H9 (cell line): ENCODE data around the gene CYP4V2. TPM values are rescaled to one million over a fixed set of nuclear protein-coding genes. Genes with fewer than 3 reads are reported as not detected.

Experiments
- DNase-seq: peaks from one replicate; pipeline ENCODE4 v3.0.0-alpha.2; 2017
- H2AFZ ChIP-seq: one replicate; pipeline ENCODE4 v1.6.1; 2013; ENCODE audit warnings: mild to moderate bottlenecking, low read length, control low read depth, moderate library complexity
- H2AK5ac ChIP-seq: 2 replicates; pipeline ENCODE4 v1.6.1; 2013; ENCODE audit warnings: low read length, control low read depth, mixed read lengths; ENCODE audit not compliant: insufficient read length
- H2BK120ac ChIP-seq: one replicate; pipeline ENCODE4 v1.6.1; 2013; ENCODE audit warnings: low read depth, mild to moderate bottlenecking, low read length, control low read depth, inconsistent platforms; ENCODE audit not compliant: poor library complexity, severe bottlenecking
- H2BK12ac ChIP-seq: 2 replicates; pipeline ENCODE4 v1.6.1; 2013; ENCODE audit warnings: low read length, control low read depth, mixed read lengths, low read depth; ENCODE audit not compliant: insufficient read length
- H2BK15ac ChIP-seq: 2 replicates; pipeline ENCODE4 v1.6.1; 2013; ENCODE audit warnings: low read depth, low read length, control low read depth
- H2BK20ac ChIP-seq: one replicate; pipeline ENCODE4 v1.6.1; 2013; ENCODE audit warnings: low read depth, mild to moderate bottlenecking, low read length, control low read depth, inconsistent platforms; ENCODE audit not compliant: poor library complexity, severe bottlenecking
- H2BK5ac ChIP-seq: 2 replicates; pipeline ENCODE4 v1.6.1; 2013; ENCODE audit warnings: low read length, control low read depth, mixed read lengths; ENCODE audit not compliant: insufficient read length
- H3K14ac ChIP-seq: 2 replicates; pipeline ENCODE4 v1.6.1; 2013; ENCODE audit warnings: low read length, control low read depth; ENCODE audit not compliant: insufficient read depth
- H3K18ac ChIP-seq: 2 replicates; pipeline ENCODE4 v1.6.1; 2013; ENCODE audit warnings: low read depth, mild to moderate bottlenecking, mixed read lengths, low read length, control low read depth; ENCODE audit not compliant: insufficient read length
- H3K23ac ChIP-seq: 2 replicates; pipeline ENCODE4 v1.6.1; 2013; ENCODE audit warnings: low read length, control low read depth, mixed read lengths, low read depth; ENCODE audit not compliant: insufficient read length
- H3K23me2 ChIP-seq: 2 replicates; pipeline ENCODE4 v1.6.1; 2013; ENCODE audit warnings: low read depth, mild to moderate bottlenecking, mixed read lengths, low read length, control low read depth; ENCODE audit not compliant: insufficient read length, poor library complexity, severe bottlenecking
- H3K27ac ChIP-seq: 2 replicates; pipeline ENCODE4 v1.5.1; 2013; ENCODE audit warnings: low read length, control low read depth, mixed read lengths, low read depth; ENCODE audit not compliant: insufficient read length
- H3K27me3 ChIP-seq: 2 replicates; pipeline ENCODE4 v1.6.1; 2013; ENCODE audit warnings: low read length, control low read depth, inconsistent platforms; ENCODE audit not compliant: insufficient read depth
- H3K4ac ChIP-seq: 2 replicates; pipeline ENCODE4 v1.6.1; 2013; ENCODE audit warnings: low read depth, mild to moderate bottlenecking, control low read depth, inconsistent platforms, low read length, moderate library complexity
- H3K4me1 ChIP-seq: 2 replicates; pipeline ENCODE4 v1.6.1; 2013; ENCODE audit warnings: low read length, control low read depth, inconsistent platforms; ENCODE audit not compliant: insufficient read depth
- H3K4me2 ChIP-seq: 2 replicates; pipeline ENCODE4 v1.6.1; 2013; ENCODE audit warnings: low read length, control low read depth, mixed read lengths; ENCODE audit not compliant: insufficient read length, insufficient read depth
- H3K56ac ChIP-seq: 2 replicates; pipeline ENCODE4 v1.6.1; 2013; ENCODE audit warnings: low read depth, mild to moderate bottlenecking, mixed read lengths, low read length, control low read depth; ENCODE audit not compliant: insufficient read length
- H3K79me1 ChIP-seq: 2 replicates; pipeline ENCODE4 v1.6.1; 2013; ENCODE audit warnings: low read depth, mild to moderate bottlenecking, moderate library complexity, low read length, control low read depth, inconsistent platforms; ENCODE audit not compliant: insufficient read depth, poor library complexity, severe bottlenecking
- H3K79me2 ChIP-seq: 2 replicates; pipeline ENCODE4 v1.6.1; 2013; ENCODE audit warnings: low read length, control low read depth, inconsistent platforms; ENCODE audit not compliant: insufficient read depth
- H3K9ac ChIP-seq: 2 replicates; pipeline ENCODE4 v1.6.1; 2013; ENCODE audit warnings: low read length, control low read depth, mixed read lengths; ENCODE audit not compliant: insufficient read length; ENCODE audit errors: extremely low read depth
- H3K9me3 ChIP-seq: one replicate; pipeline ENCODE4 v1.6.1; 2013; ENCODE audit warnings: low read depth, low read length, inconsistent platforms; ENCODE audit not compliant: control insufficient read depth
- H3T11ph ChIP-seq: one replicate; pipeline ENCODE4 v1.6.1; 2013; ENCODE audit warnings: mild to moderate bottlenecking, low read length, control low read depth, inconsistent platforms
- H4K20me1 ChIP-seq: one replicate; pipeline ENCODE4 v1.6.1; 2013; ENCODE audit not compliant: control insufficient read depth, insufficient read length, insufficient read depth
- H4K5ac ChIP-seq: 2 replicates; pipeline ENCODE4 v1.6.1; 2013; ENCODE audit warnings: low read depth, mild to moderate bottlenecking, mixed read lengths, low read length, control low read depth; ENCODE audit not compliant: insufficient read length
- H4K8ac ChIP-seq: replicated peaks from 2 replicates; pipeline ENCODE4 v1.6.1; 2013; ENCODE audit warnings: low read length, control low read depth, mixed read lengths, low read depth; ENCODE audit not compliant: insufficient read length
- H4K91ac ChIP-seq: 2 replicates; pipeline ENCODE4 v1.6.1; 2013; ENCODE audit warnings: low read depth, mild to moderate bottlenecking, moderate library complexity, mixed read lengths, low read length, control low read depth; ENCODE audit not compliant: insufficient read length
- H3K27ac Mint-ChIP-seq, 3 experiments: 2 replicates in 2 of 3; 3 replicates in 1 of 3; pipeline ENCODE4 v1.8.0; 2020 to 2021; ENCODE audit warnings: mixed read lengths in 3 of 3, mild to moderate bottlenecking in 1 of 3, moderate library complexity in 1 of 3
- H3K27me3 Mint-ChIP-seq: 2 replicates; pipeline ENCODE4 v1.8.0; 2021; ENCODE audit warnings: low read depth, mild to moderate bottlenecking, moderate library complexity, mixed read lengths
- H3K36me3 Mint-ChIP-seq, 3 experiments: 2 replicates in 2 of 3; 3 replicates in 1 of 3; pipeline ENCODE4 v1.8.0; 2020 to 2021; ENCODE audit warnings: low read depth in 3 of 3, mixed read lengths in 3 of 3; ENCODE audit not compliant: insufficient read depth in 1 of 3
- H3K4me1 Mint-ChIP-seq, 2 experiments: 2 replicates each; pipeline ENCODE4 v1.8.0; 2020; ENCODE audit warnings: mixed read lengths in 2 of 2
- H3K4me3 Mint-ChIP-seq, 2 experiments: 2 replicates in 1 of 2; 3 replicates in 1 of 2; pipeline ENCODE4 v1.8.0; 2020 to 2021; ENCODE audit warnings: mild to moderate bottlenecking in 2 of 2, mixed read lengths in 2 of 2, moderate library complexity in 1 of 2
- H3K9me3 Mint-ChIP-seq, 2 experiments: 2 replicates in 1 of 2; 3 replicates in 1 of 2; pipeline ENCODE4 v1.8.0; 2020; ENCODE audit warnings: mild to moderate bottlenecking in 2 of 2, mixed read lengths in 2 of 2, moderate library complexity in 1 of 2
- CTCF ChIP-seq: fragments of 200-600 bp; sonication (generic); conservative IDR thresholded peaks from 3 replicates; pipeline ENCODE4 v1.8.0; 2021; ENCODE audit warnings: antibody characterized with exemption, mild to moderate bottlenecking
- WGBS: extraction: QIAGEN DNeasy Blood & Tissue Kit; methylation state at CpG from one replicate; pipeline ENCODE4 v1.1.7; 2013; ENCODE audit warnings: missing lambda C conversion rate, low lambda C conversion rate, mixed read lengths; ENCODE audit not compliant: insufficient read length; ENCODE audit errors: extremely low coverage; 5-methylcytosine and 5-hydroxymethylcytosine counted together
- total RNA-seq: library from RNA; stranded (reverse); gene quantifications from 2 replicates; pipeline ENCODE4 v1.2.1, GENCODE V29; 2021

Gene CYP4V2
- total RNA-seq, 1 experiment from 2014 or later = 1.0 TPM

- no peak overlapping the region for H3K9ac ChIP-seq
- H2AK5ac ChIP-seq = no peak overlapping the region
- no peak overlapping the region for H4K91ac ChIP-seq
- TF ChIP-seq CTCF = no peak
- no peaks in the 10 kb centered on the region for H3K79me1 ChIP-seq
- no peak overlapping the region for H3K4me2 ChIP-seq
- H4K8ac ChIP-seq = no peak overlapping the region
- WGBS = no CpG with 5 or more reads among the region's 6 CpGs
- H3K27me3 Mint-ChIP-seq = no peaks in the 10 kb centered on the region; the same call in 1 of the 2 replicates
- peaks cover 0 to 4% of the 10 kb centered on the region in 2 experiments; a peak in 1 of 5 replicates for H3K9me3 Mint-ChIP-seq
- no peak overlapping the region for H2BK15ac ChIP-seq
- H3K9me3 ChIP-seq = no peaks in the 10 kb centered on the region
- no peak overlapping the region for H2BK5ac ChIP-seq
- no peaks in the 10 kb centered on the region for H3K23me2 ChIP-seq
- no peak overlapping the region for H3K14ac ChIP-seq
- no peak overlapping the region for H3K4me3 Mint-ChIP-seq
- H3K4me1 ChIP-seq = no peaks in the 10 kb centered on the region
- no peaks in the 10 kb centered on the region for H3K27me3 ChIP-seq
- no peak overlapping the region for H2BK120ac ChIP-seq
- H3T11ph ChIP-seq = no peak overlapping the region
- H2BK20ac ChIP-seq = no peak overlapping the region
- H4K5ac ChIP-seq = no peak overlapping the region
- H3K79me2 ChIP-seq = no peaks in the 10 kb centered on the region
- no peak overlapping the region for H3K27ac ChIP-seq
- no peak overlapping the region for H3K23ac ChIP-seq
- peaks cover 18 to 19% of the 10 kb centered on the region in 2 experiments for H3K4me1 Mint-ChIP-seq
- no peak overlapping the region for H3K56ac ChIP-seq
- no peak for DNase-seq
- H4K20me1 ChIP-seq = no peaks in the 10 kb centered on the region
- H3K27ac Mint-ChIP-seq = no peak overlapping the region
- H3K18ac ChIP-seq = no peak overlapping the region
- peaks cover 0 to 3% (median 2%) of the 10 kb centered on the region in 3 experiments; a peak in 4 of 7 replicates for H3K36me3 Mint-ChIP-seq
- no peak overlapping the region for H2AFZ ChIP-seq
- H3K4ac ChIP-seq = no peak overlapping the region
- H2BK12ac ChIP-seq = no peak overlapping the region
Measured at GRCh38 chr4:186200516-186200915, 9.1 kb downstream of the CYP4V2 start.
